Gastroesophageal sphincter (tissue), 3 donors: Measurements from ENCODE around the gene SMARCE1.

ENCODE experiments used
- CTCF ChIP-seq, 4 experiments: fragments of 200-600 bp in 2 of 4; fragments of 450-650 bp in 2 of 4; sonication (generic) in 1 of 4; IDR thresholded peaks; one replicate each; pipeline ENCODE4 v1.5.1; 2017 to 2019; ENCODE audit warnings: antibody characterized with exemption in 4 of 4, mild to moderate bottlenecking in 2 of 4, moderate library complexity in 2 of 4
- EP300 ChIP-seq: sonication (generic); formaldehyde crosslinking; IDR thresholded peaks from one replicate; pipeline ENCODE4 v1.6.1; 2017; ENCODE audit warnings: antibody characterized with exemption, mild to moderate bottlenecking
- POLR2AphosphoS5 ChIP-seq: sonication (generic); formaldehyde crosslinking; IDR thresholded peaks from one replicate; pipeline ENCODE4 v1.6.1; 2017; ENCODE audit warnings: antibody characterized with exemption

- TF ChIP-seq EP300: no peak
- TF ChIP-seq CTCF (IDR thresholded peaks at IDR 0.05): no peak
- TF ChIP-seq POLR2AphosphoS5: no peak
Observed at GRCh38 chr17:40687106-40687505, 39.5 kb upstream of the SMARCE1 start.
